NCI-H2196 (cell line): ENCODE measurements around the gene ITPR1.

Experiments
- DNase-seq: peaks from one replicate; lab custom pipeline; 2025; ENCODE audit not compliant: unreplicated experiment; lab: John Stamatoyannopoulos, UW

The ITPR1 gene

GRCh38 chr3:4564928-4565586 is 71.9 kb downstream of the ITPR1 start:
- DNase-seq, result no peak

- no peak for DNase-seq
Measured at GRCh38 chr3:4565809-4566501, 72.8 kb downstream of the ITPR1 start.

DNA sequence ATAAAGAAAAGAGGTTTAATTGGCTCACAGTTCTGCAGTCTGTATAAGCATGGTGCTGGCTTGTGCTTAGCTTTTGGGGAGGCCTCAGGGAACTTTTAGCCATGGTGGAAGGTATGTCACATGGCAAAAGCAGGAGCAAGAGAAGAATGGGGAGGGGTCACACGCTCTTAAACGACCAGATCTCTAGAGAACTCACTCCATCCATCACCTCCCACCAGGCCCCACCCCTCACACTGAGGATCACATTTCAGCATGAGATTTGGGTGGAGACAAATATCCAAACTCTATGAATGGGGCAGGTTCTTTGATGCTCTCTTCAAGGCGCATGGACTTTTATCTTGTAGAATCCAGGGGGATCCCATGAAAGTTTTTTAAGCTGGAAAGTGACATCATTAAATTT is 75.7 kb downstream of the ITPR1 start:
- DNase-seq, result no peak

- no peak for DNase-seq
Measured at GRCh38 chr3:4570840-4571621, 77.9 kb downstream of the ITPR1 start.

- DNase-seq, result no peak
Measured at GRCh38 chr3:4571690-4572334, 78.7 kb downstream of the ITPR1 start.

DNA sequence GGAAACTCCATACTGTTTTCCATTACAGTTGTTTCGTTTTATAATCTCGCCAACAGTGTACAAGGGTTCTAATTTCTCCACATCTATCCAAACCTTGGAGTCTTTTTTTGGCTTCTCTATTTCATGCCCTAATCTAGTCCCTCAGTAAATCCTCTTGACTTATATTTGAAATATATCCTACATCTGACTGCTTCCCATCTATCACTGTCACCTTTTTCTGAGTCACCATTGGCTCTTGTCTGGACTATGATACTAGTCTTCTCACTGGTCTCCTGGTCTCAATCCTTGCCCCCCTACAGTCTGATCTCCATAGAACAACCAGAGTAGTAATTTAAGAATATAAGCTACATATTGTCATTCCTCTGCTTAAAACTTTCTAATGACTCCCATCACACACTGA is 80.0 kb downstream of the ITPR1 start:
- DNase-seq, result no peak

- DNase-seq, result no peak
Measured at GRCh38 chr3:4574426-4574965, 81.3 kb downstream of the ITPR1 start.

GRCh38 chr3:4575381-4575780 is 82.2 kb downstream of the ITPR1 start:
- DNase-seq, result no peak

- no peak for DNase-seq
Measured at GRCh38 chr3:4577721-4578120, 84.6 kb downstream of the ITPR1 start.

- no peak for DNase-seq
Measured at GRCh38 chr3:4580346-4581123, 87.4 kb downstream of the ITPR1 start.

DNA sequence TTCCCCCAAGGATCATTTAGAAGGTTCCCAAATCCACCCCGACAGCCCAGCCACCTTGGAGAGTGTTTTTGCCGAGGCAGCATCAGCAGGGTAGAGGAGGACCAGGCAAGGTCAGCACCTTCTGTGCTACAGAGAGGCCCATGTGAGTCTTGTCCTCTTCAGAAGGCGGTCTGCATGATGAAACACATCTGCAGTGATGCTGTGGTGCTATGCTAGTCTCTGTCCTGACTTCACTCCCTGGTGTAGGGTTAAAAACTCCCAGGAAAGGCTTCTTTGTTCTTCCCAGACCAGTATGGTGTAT is 87.9 kb downstream of the ITPR1 start:
- no peak for DNase-seq

GRCh38 chr3:4581498-4581897 is 88.3 kb downstream of the ITPR1 start:
- DNase-seq, result no peak

- no peak for DNase-seq
Measured at GRCh38 chr3:4581920-4582611, 88.9 kb downstream of the ITPR1 start.

DNA sequence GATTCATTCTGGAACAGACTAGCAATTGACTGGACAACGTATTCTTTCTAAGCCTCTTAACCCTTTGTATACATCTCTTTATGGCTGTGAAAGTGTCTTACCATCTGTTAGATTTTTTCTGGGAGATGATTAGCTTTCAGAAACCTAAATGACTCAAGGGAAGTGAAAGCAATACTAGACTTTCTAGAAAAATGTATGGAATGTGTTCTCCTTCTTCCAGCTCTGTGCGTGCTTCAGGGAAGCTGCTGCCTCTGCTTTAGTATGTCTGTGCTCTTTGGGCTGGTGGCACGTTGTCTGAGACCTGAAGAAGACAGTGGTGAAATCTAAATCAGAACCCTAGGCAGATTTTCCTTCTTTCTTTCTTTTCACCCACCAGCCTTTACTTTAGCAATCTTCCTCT is 89.5 kb downstream of the ITPR1 start:
- no peak for DNase-seq

GRCh38 chr3:4583416-4583815 is 90.3 kb downstream of the ITPR1 start:
- no peak for DNase-seq

DNA sequence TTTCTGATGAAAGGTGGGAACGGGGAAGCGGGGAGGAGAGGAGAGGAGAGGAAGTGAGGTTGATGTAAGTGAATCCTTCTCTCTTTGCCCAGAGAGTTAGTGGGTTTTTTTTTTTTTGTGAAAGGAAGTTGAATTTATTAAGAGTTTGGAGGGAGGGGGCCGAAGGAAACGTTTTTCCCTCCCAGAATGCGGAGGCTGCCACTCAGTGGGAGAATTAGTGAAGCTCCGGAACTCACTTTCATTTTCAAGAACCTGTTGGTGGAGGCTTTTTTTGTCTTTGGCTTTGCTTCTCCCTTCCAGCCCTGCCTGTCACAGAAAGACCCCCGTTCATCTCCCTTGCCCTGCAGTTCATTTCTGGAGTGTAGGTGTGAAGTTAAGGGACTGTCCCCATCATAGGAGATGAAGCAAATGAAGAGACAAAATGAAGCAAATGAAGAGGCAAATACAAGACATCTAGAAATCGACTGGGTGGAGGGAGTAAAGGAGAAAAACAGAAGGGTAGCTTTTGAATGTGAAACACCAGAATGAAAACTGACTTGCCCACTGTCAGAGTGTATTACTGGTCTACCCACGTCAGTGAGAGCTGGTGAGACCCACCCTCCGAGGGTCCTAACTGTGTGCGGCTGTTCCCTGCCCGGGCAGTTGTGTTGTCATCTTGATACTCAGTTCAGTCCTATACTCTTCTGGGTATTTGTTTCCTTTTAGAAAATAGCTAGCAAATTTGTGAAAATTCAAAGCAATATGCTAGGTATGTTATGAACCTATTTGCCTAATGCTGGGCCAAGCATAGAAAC is 91.5 kb downstream of the ITPR1 start:
- no peak for DNase-seq

DNA sequence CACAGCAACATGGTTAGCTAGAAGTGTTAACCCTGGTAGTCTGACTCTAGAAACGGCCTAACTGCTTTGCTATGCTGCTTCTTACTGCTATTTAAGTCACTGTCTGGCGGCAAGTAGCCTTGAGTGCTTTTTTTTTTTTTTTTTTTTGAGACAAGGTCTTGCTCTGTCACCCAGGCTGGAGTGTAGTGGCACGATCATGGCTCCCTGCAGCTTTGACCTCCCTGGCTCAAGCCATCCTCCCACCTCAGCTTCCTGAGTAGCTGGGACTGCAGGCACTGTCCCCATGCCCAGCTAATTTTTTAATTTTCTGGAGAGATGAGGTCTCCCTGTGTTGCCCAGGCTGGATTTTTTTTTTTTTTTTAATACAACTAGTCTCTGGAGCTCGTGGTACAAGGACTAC is 93.2 kb downstream of the ITPR1 start:
- no peak for DNase-seq

DNA sequence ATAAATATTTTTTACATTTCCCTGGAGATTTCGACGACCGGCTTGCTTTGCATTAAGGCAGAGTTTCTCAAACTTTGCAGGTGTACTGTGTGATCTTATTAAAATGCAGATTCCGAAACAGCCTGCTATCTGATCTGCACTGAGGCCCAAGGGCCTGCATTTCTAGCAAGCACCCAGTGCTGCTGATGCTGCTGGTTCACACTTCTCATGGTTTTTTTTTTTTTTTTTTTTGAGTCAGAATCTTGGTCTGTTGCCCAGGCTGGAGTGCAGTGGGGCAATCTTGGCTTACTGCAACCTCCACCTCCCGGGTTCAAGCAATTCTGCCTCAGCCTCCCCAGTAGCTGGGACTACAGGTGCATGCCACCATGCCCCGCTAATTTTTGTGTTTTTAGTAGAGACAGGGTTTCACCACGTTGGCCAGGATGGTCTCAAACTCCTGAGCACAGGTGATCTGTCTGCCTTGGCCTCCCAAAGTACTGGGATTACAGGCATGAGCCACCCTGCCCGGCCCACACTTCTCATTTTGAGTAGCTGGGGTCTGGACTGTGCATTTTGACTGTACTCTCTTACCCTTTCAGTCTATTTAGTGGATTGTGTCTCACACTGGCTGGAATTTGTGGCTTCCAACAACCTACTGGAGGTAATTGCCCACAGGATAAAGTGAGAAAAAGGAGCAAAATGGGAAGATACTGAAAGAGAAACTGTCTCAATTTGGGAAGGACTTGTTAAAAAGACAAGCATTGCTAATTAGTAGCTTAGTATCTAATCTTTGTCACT is 94.1 kb downstream of the ITPR1 start:
- no peak for DNase-seq

DNA sequence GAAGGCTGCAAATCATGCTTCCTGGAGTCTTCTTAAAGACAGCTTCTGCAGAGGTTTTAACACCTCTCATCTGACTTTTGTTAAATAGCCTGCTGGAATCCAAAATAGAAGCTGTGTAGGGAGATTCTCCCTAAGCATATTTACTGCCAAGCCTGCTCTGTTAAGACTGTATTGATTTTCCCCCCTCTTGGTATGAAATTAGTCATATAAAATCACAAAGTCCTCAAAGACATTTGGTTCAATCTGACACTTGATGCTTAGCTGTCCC is 94.6 kb downstream of the ITPR1 start:
- DNase-seq, result no peak
